H9 (cell line): ENCODE data around the gene ATP6V1B1. TPM values are rescaled to one million over a fixed set of nuclear protein-coding genes. Genes with fewer than 3 reads are reported as not detected.
A peak's percentile ranks its signal among the peaks of the same experiment; 100 is the strongest.

Source experiments
- DNase-seq: peaks from one replicate; pipeline ENCODE4 v3.0.0-alpha.2; 2017
- H2AFZ ChIP-seq: one replicate; pipeline ENCODE4 v1.6.1; 2013; ENCODE audit warnings: mild to moderate bottlenecking, low read length, control low read depth, moderate library complexity
- H2AK5ac ChIP-seq: 2 replicates; pipeline ENCODE4 v1.6.1; 2013; ENCODE audit warnings: low read length, control low read depth, mixed read lengths; ENCODE audit not compliant: insufficient read length
- H2BK120ac ChIP-seq: one replicate; pipeline ENCODE4 v1.6.1; 2013; ENCODE audit warnings: low read depth, mild to moderate bottlenecking, low read length, control low read depth, inconsistent platforms; ENCODE audit not compliant: poor library complexity, severe bottlenecking
- H2BK12ac ChIP-seq: 2 replicates; pipeline ENCODE4 v1.6.1; 2013; ENCODE audit warnings: low read length, control low read depth, mixed read lengths, low read depth; ENCODE audit not compliant: insufficient read length
- H2BK15ac ChIP-seq: 2 replicates; pipeline ENCODE4 v1.6.1; 2013; ENCODE audit warnings: low read depth, low read length, control low read depth
- H2BK20ac ChIP-seq: one replicate; pipeline ENCODE4 v1.6.1; 2013; ENCODE audit warnings: low read depth, mild to moderate bottlenecking, low read length, control low read depth, inconsistent platforms; ENCODE audit not compliant: poor library complexity, severe bottlenecking
- H2BK5ac ChIP-seq: 2 replicates; pipeline ENCODE4 v1.6.1; 2013; ENCODE audit warnings: low read length, control low read depth, mixed read lengths; ENCODE audit not compliant: insufficient read length
- H3K14ac ChIP-seq: 2 replicates; pipeline ENCODE4 v1.6.1; 2013; ENCODE audit warnings: low read length, control low read depth; ENCODE audit not compliant: insufficient read depth
- H3K18ac ChIP-seq: 2 replicates; pipeline ENCODE4 v1.6.1; 2013; ENCODE audit warnings: low read depth, mild to moderate bottlenecking, mixed read lengths, low read length, control low read depth; ENCODE audit not compliant: insufficient read length
- H3K23ac ChIP-seq: 2 replicates; pipeline ENCODE4 v1.6.1; 2013; ENCODE audit warnings: low read length, control low read depth, mixed read lengths, low read depth; ENCODE audit not compliant: insufficient read length
- H3K23me2 ChIP-seq: 2 replicates; pipeline ENCODE4 v1.6.1; 2013; ENCODE audit warnings: low read depth, mild to moderate bottlenecking, mixed read lengths, low read length, control low read depth; ENCODE audit not compliant: insufficient read length, poor library complexity, severe bottlenecking
- H3K27ac ChIP-seq: 2 replicates; pipeline ENCODE4 v1.5.1; 2013; ENCODE audit warnings: low read length, control low read depth, mixed read lengths, low read depth; ENCODE audit not compliant: insufficient read length
- H3K27me3 ChIP-seq: 2 replicates; pipeline ENCODE4 v1.6.1; 2013; ENCODE audit warnings: low read length, control low read depth, inconsistent platforms; ENCODE audit not compliant: insufficient read depth
- H3K4ac ChIP-seq: 2 replicates; pipeline ENCODE4 v1.6.1; 2013; ENCODE audit warnings: low read depth, mild to moderate bottlenecking, control low read depth, inconsistent platforms, low read length, moderate library complexity
- H3K4me1 ChIP-seq: 2 replicates; pipeline ENCODE4 v1.6.1; 2013; ENCODE audit warnings: low read length, control low read depth, inconsistent platforms; ENCODE audit not compliant: insufficient read depth
- H3K4me2 ChIP-seq: 2 replicates; pipeline ENCODE4 v1.6.1; 2013; ENCODE audit warnings: low read length, control low read depth, mixed read lengths; ENCODE audit not compliant: insufficient read length, insufficient read depth
- H3K56ac ChIP-seq: 2 replicates; pipeline ENCODE4 v1.6.1; 2013; ENCODE audit warnings: low read depth, mild to moderate bottlenecking, mixed read lengths, low read length, control low read depth; ENCODE audit not compliant: insufficient read length
- H3K79me1 ChIP-seq: 2 replicates; pipeline ENCODE4 v1.6.1; 2013; ENCODE audit warnings: low read depth, mild to moderate bottlenecking, moderate library complexity, low read length, control low read depth, inconsistent platforms; ENCODE audit not compliant: insufficient read depth, poor library complexity, severe bottlenecking
- H3K79me2 ChIP-seq: 2 replicates; pipeline ENCODE4 v1.6.1; 2013; ENCODE audit warnings: low read length, control low read depth, inconsistent platforms; ENCODE audit not compliant: insufficient read depth
- H3K9ac ChIP-seq: 2 replicates; pipeline ENCODE4 v1.6.1; 2013; ENCODE audit warnings: low read length, control low read depth, mixed read lengths; ENCODE audit not compliant: insufficient read length; ENCODE audit errors: extremely low read depth
- H3K9me3 ChIP-seq: one replicate; pipeline ENCODE4 v1.6.1; 2013; ENCODE audit warnings: low read depth, low read length, inconsistent platforms; ENCODE audit not compliant: control insufficient read depth
- H3T11ph ChIP-seq: one replicate; pipeline ENCODE4 v1.6.1; 2013; ENCODE audit warnings: mild to moderate bottlenecking, low read length, control low read depth, inconsistent platforms
- H4K20me1 ChIP-seq: one replicate; pipeline ENCODE4 v1.6.1; 2013; ENCODE audit not compliant: control insufficient read depth, insufficient read length, insufficient read depth
- H4K5ac ChIP-seq: 2 replicates; pipeline ENCODE4 v1.6.1; 2013; ENCODE audit warnings: low read depth, mild to moderate bottlenecking, mixed read lengths, low read length, control low read depth; ENCODE audit not compliant: insufficient read length
- H4K8ac ChIP-seq: replicated peaks from 2 replicates; pipeline ENCODE4 v1.6.1; 2013; ENCODE audit warnings: low read length, control low read depth, mixed read lengths, low read depth; ENCODE audit not compliant: insufficient read length
- H4K91ac ChIP-seq: 2 replicates; pipeline ENCODE4 v1.6.1; 2013; ENCODE audit warnings: low read depth, mild to moderate bottlenecking, moderate library complexity, mixed read lengths, low read length, control low read depth; ENCODE audit not compliant: insufficient read length
- H3K27ac Mint-ChIP-seq, 3 experiments: 2 replicates in 2 of 3; 3 replicates in 1 of 3; pipeline ENCODE4 v1.8.0; 2020 to 2021; ENCODE audit warnings: mixed read lengths in 3 of 3, mild to moderate bottlenecking in 1 of 3, moderate library complexity in 1 of 3
- H3K27me3 Mint-ChIP-seq: 2 replicates; pipeline ENCODE4 v1.8.0; 2021; ENCODE audit warnings: low read depth, mild to moderate bottlenecking, moderate library complexity, mixed read lengths
- H3K36me3 Mint-ChIP-seq, 3 experiments: 2 replicates in 2 of 3; 3 replicates in 1 of 3; pipeline ENCODE4 v1.8.0; 2020 to 2021; ENCODE audit warnings: low read depth in 3 of 3, mixed read lengths in 3 of 3; ENCODE audit not compliant: insufficient read depth in 1 of 3
- H3K4me1 Mint-ChIP-seq, 2 experiments: 2 replicates each; pipeline ENCODE4 v1.8.0; 2020; ENCODE audit warnings: mixed read lengths in 2 of 2
- H3K4me3 Mint-ChIP-seq, 2 experiments: 2 replicates in 1 of 2; 3 replicates in 1 of 2; pipeline ENCODE4 v1.8.0; 2020 to 2021; ENCODE audit warnings: mild to moderate bottlenecking in 2 of 2, mixed read lengths in 2 of 2, moderate library complexity in 1 of 2
- H3K9me3 Mint-ChIP-seq, 2 experiments: 2 replicates in 1 of 2; 3 replicates in 1 of 2; pipeline ENCODE4 v1.8.0; 2020; ENCODE audit warnings: mild to moderate bottlenecking in 2 of 2, mixed read lengths in 2 of 2, moderate library complexity in 1 of 2
- WGBS: extraction: QIAGEN DNeasy Blood & Tissue Kit; methylation state at CpG from one replicate; pipeline ENCODE4 v1.1.7; 2013; ENCODE audit warnings: missing lambda C conversion rate, low lambda C conversion rate, mixed read lengths; ENCODE audit not compliant: insufficient read length; ENCODE audit errors: extremely low coverage; 5-methylcytosine and 5-hydroxymethylcytosine counted together
- total RNA-seq: library from RNA; stranded (reverse); gene quantifications from 2 replicates; pipeline ENCODE4 v1.2.1, GENCODE V29; 2021
- TF ChIP-seq, protein P1 (sequence below): fragments of 200-600 bp; sonication (generic); conservative IDR thresholded peaks from 3 replicates; pipeline ENCODE4 v1.8.0; 2021; ENCODE audit warnings: antibody characterized with exemption, mild to moderate bottlenecking

The ATP6V1B1 gene
- total RNA-seq, 1 experiment from 2014 or later = not detected

DNA sequence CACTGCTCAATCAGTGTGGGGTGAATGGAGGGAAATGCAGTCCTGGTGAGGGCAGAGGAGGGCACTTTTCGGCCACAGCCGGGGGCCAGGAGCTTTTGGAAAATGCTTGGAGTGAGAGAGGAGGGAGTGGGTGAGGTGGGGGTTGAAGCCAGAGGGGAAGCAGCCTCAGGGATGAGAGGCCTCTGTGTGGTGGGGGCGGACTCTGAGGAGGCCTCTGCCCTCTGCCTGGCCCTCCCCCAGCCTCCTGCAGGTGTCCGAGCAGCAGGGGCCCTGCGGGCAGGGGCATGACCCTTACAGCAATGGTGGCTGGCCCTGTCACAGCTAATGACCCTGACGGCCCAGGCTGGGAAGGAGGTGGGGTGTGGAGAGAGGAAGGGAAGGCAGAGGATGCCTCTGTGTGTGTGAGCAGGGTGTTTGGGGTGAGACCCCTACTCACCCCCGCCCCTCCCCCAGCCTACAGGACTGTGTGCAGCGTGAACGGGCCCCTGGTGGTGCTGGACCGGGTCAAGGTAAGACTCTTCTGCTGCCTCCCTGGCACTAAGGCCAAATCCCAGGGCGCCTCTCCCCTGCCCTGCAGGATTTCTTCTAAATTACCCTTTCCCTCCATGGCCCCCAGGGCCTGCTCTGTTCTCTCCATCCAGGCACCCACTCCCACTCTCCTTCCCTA is 7.6 kb downstream of the ATP6V1B1 start:
- Mint-ChIP-seq H3K36me3 (no peaks in the 10 kb centered on the region; a peak in 1 of 7 replicates), H3K27me3 (peaks cover 90% of the 10 kb centered on the region), H3K9me3 (no peaks in the 10 kb centered on the region; a peak in 1 of 5 replicates), H3K27ac (no peak overlapping the region), H3K4me3 (no peak overlapping the region), H3K4me1 (peaks cover 35 to 51% of the 10 kb centered on the region in 2 experiments)
- Histone ChIP-seq H3K18ac (no peak overlapping the region), H3K4me2 (no peak overlapping the region), H3K23me2 (peaks cover 4% of the 10 kb centered on the region), H3K9me3 (no peaks in the 10 kb centered on the region), H4K91ac (no peak overlapping the region), H3K56ac (no peak overlapping the region), H3K9ac (no peak overlapping the region), H3T11ph (no peak overlapping the region), H3K79me1 (no peaks in the 10 kb centered on the region), H3K4me1 (peaks cover 4% of the 10 kb centered on the region; the same call in 1 of the 2 replicates), H2BK5ac (no peak overlapping the region), H2AFZ (no peak overlapping the region), H2AK5ac (no peak overlapping the region), H4K8ac (no peak overlapping the region), H4K20me1 (no peaks in the 10 kb centered on the region), H2BK20ac (no peak overlapping the region), H3K23ac (no peak overlapping the region), H2BK120ac (no peak overlapping the region), H4K5ac (no peak overlapping the region), H3K79me2 (no peaks in the 10 kb centered on the region), H3K4ac (no peak overlapping the region), H3K27ac (no peak overlapping the region), H2BK15ac (no peak overlapping the region), H3K14ac (no peak overlapping the region; the same call in 1 of the 2 replicates), H2BK12ac (no peak overlapping the region), H3K27me3 (peaks cover 21% of the 10 kb centered on the region; the same call in 1 of the 2 replicates)
- TF ChIP-seq, protein P1, sequence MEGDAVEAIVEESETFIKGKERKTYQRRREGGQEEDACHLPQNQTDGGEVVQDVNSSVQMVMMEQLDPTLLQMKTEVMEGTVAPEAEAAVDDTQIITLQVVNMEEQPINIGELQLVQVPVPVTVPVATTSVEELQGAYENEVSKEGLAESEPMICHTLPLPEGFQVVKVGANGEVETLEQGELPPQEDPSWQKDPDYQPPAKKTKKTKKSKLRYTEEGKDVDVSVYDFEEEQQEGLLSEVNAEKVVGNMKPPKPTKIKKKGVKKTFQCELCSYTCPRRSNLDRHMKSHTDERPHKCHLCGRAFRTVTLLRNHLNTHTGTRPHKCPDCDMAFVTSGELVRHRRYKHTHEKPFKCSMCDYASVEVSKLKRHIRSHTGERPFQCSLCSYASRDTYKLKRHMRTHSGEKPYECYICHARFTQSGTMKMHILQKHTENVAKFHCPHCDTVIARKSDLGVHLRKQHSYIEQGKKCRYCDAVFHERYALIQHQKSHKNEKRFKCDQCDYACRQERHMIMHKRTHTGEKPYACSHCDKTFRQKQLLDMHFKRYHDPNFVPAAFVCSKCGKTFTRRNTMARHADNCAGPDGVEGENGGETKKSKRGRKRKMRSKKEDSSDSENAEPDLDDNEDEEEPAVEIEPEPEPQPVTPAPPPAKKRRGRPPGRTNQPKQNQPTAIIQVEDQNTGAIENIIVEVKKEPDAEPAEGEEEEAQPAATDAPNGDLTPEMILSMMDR = no peak
- DNase-seq = peak; percentile 27
- no CpG with 5 or more reads among the region's 11 CpGs for WGBS
